HCT116 (cell line): Measurements from ENCODE around the gene ZNF143. TPM values are rescaled to one million over a fixed set of nuclear protein-coding genes. Genes with fewer than 3 reads are reported as not detected.

ENCODE experiments used
- ATAC-seq: fragments of 200-7000 bp; cut with Tn5 transposase; 2 replicates; pipeline ENCODE4 v1.9.1; 2020; ENCODE audit warnings: mild to moderate bottlenecking, moderate library complexity
- BruUV-seq: library from RNA; stranded (reverse); fragments of 400-500 nt; replicated peaks from 2 replicates; lab custom pipeline; 2021; lab: Mats Ljungman, UMichigan
- CTCF ChIA-PET: fragments of 300-600 bp; sonication (Branson Sonifier 250); formaldehyde crosslinking; loops from one replicate; lab custom pipeline; 2021; ENCODE audit warnings: antibody characterized with exemption; lab: Charles Lee
- POLR2A ChIA-PET: fragments of 300-600, 350-600 bp; sonication (Branson Sonifier 250); formaldehyde crosslinking; loops from one replicate; lab custom pipeline; 2021; ENCODE audit warnings: antibody characterized with exemption; lab: Charles Lee
- RAD21 ChIA-PET, 2 experiments: fragments of 300-600 bp; sonication (Branson Sonifier 250); formaldehyde crosslinking; loops; one replicate each; lab custom pipeline; 2023; ENCODE audit warnings: low total read pairs in 2 of 2; ENCODE audit not compliant: uncharacterized antibody in 2 of 2, unreplicated experiment in 2 of 2, low non-redundant PET in 1 of 2; lab: Charles Lee
- DNase-seq: peaks from one replicate; pipeline ENCODE4 v3.0.0-alpha.2; 2010; ENCODE audit warnings: low read depth, low spot score
- H2AFZ ChIP-seq: fragments of 200-600 bp; shearing (Covaris generic), sonication (generic); 2 replicates; pipeline ENCODE4 v1.6.1; 2017; ENCODE audit warnings: low read depth, mixed run types, mixed read lengths, antibody characterized with exemption, low read length; ENCODE audit not compliant: poor library complexity, severe bottlenecking
- H3K27ac ChIP-seq: 2 replicates; pipeline ENCODE4 v1.5.1; 2012; ENCODE audit warnings: low read depth, low read length
- H3K27me3 ChIP-seq: fragments of 200-600 bp; sonication (generic); 2 replicates; pipeline ENCODE4 v1.6.1; 2016; ENCODE audit warnings: mixed run types, low read length, mixed read lengths; ENCODE audit not compliant: insufficient read depth
- H3K36me3 ChIP-seq, 2 experiments: fragments of 200-500 bp in 1 of 2; fragments of 200-600 bp in 1 of 2; sonication (Bioruptor generic) in 1 of 2; sonication (generic) in 1 of 2; 2 replicates each; pipeline versions ENCODE4 v1.5.1 to v1.6.1; 2014 to 2016; ENCODE audit warnings: low read length in 2 of 2, inconsistent platforms in 1 of 2, mixed read lengths in 1 of 2, mixed run types in 1 of 2; ENCODE audit not compliant: insufficient read depth in 2 of 2, control insufficient read depth in 1 of 2
- H3K4me1 ChIP-seq, 2 experiments: fragments of 200-600 bp in 1 of 2; sonication (generic) in 1 of 2; 2 replicates each; pipeline versions ENCODE4 v1.5.1 to v1.6.1; 2012 to 2017; ENCODE audit warnings: low read length in 2 of 2, inconsistent platforms in 1 of 2, mild to moderate bottlenecking in 1 of 2, mixed read lengths in 1 of 2, mixed run types in 1 of 2, moderate library complexity in 1 of 2; ENCODE audit not compliant: insufficient read depth in 2 of 2, control insufficient read depth in 1 of 2
- H3K4me2 ChIP-seq: fragments of 200-600 bp; sonication (generic); 2 replicates; pipeline ENCODE4 v1.6.1; 2017; ENCODE audit warnings: mixed run types, low read length, mixed read lengths
- H3K4me3 ChIP-seq, 2 experiments: fragments of 200-600 bp in 1 of 2; sonication (generic) in 1 of 2; replicated peaks in 1 of 2; 2 replicates each; pipeline ENCODE4 v1.5.1; 2011 to 2016; ENCODE audit warnings: low read length in 2 of 2, control low read depth in 1 of 2, low read depth in 1 of 2, mild to moderate bottlenecking in 1 of 2, mixed read lengths in 1 of 2, mixed run types in 1 of 2
- H3K79me2 ChIP-seq: fragments of 200-600 bp; sonication (generic); 2 replicates; pipeline ENCODE4 v1.6.1; 2017; ENCODE audit warnings: mild to moderate bottlenecking, mixed run types, low read length, moderate library complexity, mixed read lengths; ENCODE audit not compliant: insufficient read depth
- H3K9ac ChIP-seq: fragments of 200-600 bp; sonication (generic); 2 replicates; pipeline ENCODE4 v1.6.1; 2016; ENCODE audit warnings: low read length, mixed read lengths
- H3K9me2 ChIP-seq: fragments of 200-600 bp; sonication (generic), shearing (Covaris generic); 2 replicates; pipeline ENCODE4 v1.6.1; 2017; ENCODE audit warnings: mixed run types, mild to moderate bottlenecking, moderate library complexity; ENCODE audit not compliant: insufficient read depth
- H3K9me3 ChIP-seq, 2 experiments: fragments of 200-500 bp in 1 of 2; fragments of 200-600 bp in 1 of 2; sonication (Bioruptor generic) in 1 of 2; sonication (generic) in 1 of 2; 2 replicates each; pipeline ENCODE4 v1.6.1; 2014 to 2017; ENCODE audit warnings: low read length in 2 of 2, mixed read lengths in 2 of 2, inconsistent platforms in 1 of 2, low read depth in 1 of 2, mild to moderate bottlenecking in 1 of 2, mixed run types in 1 of 2, moderate library complexity in 1 of 2; ENCODE audit not compliant: control insufficient read depth in 1 of 2, insufficient read depth in 1 of 2
- H4K20me1 ChIP-seq: fragments of 200-600 bp; sonication (generic), shearing (Covaris generic); 2 replicates; pipeline ENCODE4 v1.6.1; 2017; ENCODE audit warnings: mixed run types, mild to moderate bottlenecking, moderate library complexity; ENCODE audit not compliant: insufficient read depth
- CTCF ChIP-seq, 3 experiments: fragments of 200-600 bp in 1 of 3; sonication (generic) in 1 of 3; IDR thresholded peaks in 2 of 3; conservative IDR thresholded peaks in 1 of 3; 2 replicates each; pipeline ENCODE4 v1.5.1; 2012 to 2017; ENCODE audit warnings: low read depth in 2 of 3, low read length in 2 of 3, antibody characterized with exemption in 1 of 3, borderline replicate concordance in 1 of 3, control low read depth in 1 of 3, mild to moderate bottlenecking in 1 of 3, mixed read lengths in 1 of 3, mixed run types in 1 of 3, moderate library complexity in 1 of 3; ENCODE audit not compliant: insufficient read depth in 1 of 3
- EZH2phosphoT487 ChIP-seq: fragments of 200-600 bp; IDR thresholded peaks from 2 replicates; pipeline ENCODE4 v1.6.1; 2018; ENCODE audit warnings: antibody characterized with exemption, borderline replicate concordance
- POLR2A ChIP-seq: IDR thresholded peaks from 2 replicates; pipeline ENCODE4 v1.7.0; 2011; ENCODE audit warnings: borderline replicate concordance; ENCODE audit not compliant: insufficient read depth, insufficient read length; ENCODE audit errors: extremely low read depth
- POLR2AphosphoS5 ChIP-seq: IDR thresholded peaks from 2 replicates; pipeline ENCODE4 v1.6.1; 2011; ENCODE audit warnings: mild to moderate bottlenecking, low read depth, low read length, moderate library complexity
- RAD21 ChIP-seq: IDR thresholded peaks from 2 replicates; pipeline ENCODE4 v1.6.1; 2012; ENCODE audit warnings: low read depth, mild to moderate bottlenecking
- YY1 ChIP-seq: IDR thresholded peaks from 2 replicates; pipeline ENCODE4 v1.6.1; 2011; ENCODE audit warnings: low read length, low read depth, moderate library complexity, mild to moderate bottlenecking; ENCODE audit not compliant: insufficient replicate concordance; ENCODE audit errors: extremely low read depth
- intact Hi-C: fragments of 100-400 bp; cut with micrococcal nuclease; formaldehyde crosslinking; loops from 2 replicates; pipeline ENCODE4 v1.10.0; 2022
- total RNA-seq: library from RNA; stranded (reverse); gene quantifications from one replicate; pipeline ENCODE4 v1.2.1, GENCODE V29; 2021; ENCODE audit not compliant: unreplicated experiment
- TF ChIP-seq, protein P1 (sequence below): IDR thresholded peaks from 2 replicates; pipeline ENCODE4 v1.6.1; 2011; ENCODE audit warnings: mild to moderate bottlenecking, low read length, moderate library complexity; ENCODE audit not compliant: insufficient replicate concordance; ENCODE audit errors: extremely low read depth

Gene ZNF143
- total RNA-seq, 1 experiment from 2014 or later, result 27.5 TPM

DNA sequence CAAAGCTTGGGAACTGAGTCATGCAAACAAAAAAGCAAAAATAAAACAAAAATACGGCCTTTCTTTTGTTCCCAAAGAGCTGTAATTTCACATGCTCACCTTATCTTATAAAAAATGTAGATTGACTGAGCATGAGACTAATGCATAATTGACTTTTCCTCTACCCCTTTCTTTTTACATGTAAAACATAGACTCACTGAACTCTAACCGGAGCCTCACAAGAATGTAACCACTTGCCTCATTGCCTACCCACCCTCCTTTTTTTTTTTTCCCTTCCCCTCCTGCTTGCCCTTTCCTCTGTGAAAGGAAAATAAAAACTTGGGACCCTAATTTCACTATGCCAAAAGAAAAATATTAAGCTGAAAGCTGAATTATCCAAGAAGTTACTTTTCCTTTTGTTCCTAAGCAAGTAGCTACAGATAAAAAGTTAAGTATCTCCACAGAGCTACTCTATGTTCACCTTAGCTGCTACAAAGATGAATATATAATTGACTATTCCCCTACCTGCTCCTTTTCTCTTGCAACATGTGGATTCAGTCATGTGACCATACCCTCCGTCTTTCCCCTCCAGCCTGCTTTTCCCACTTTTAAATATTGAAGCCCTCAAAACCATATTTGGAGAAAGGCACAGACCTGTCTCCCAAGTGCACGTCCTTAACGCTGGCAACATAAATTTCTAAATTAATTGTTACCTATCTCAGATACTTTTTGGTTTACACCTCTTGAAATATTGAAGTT is 73.1 kb downstream of the ZNF143 start (continued):
- TF ChIP-seq, protein P1, sequence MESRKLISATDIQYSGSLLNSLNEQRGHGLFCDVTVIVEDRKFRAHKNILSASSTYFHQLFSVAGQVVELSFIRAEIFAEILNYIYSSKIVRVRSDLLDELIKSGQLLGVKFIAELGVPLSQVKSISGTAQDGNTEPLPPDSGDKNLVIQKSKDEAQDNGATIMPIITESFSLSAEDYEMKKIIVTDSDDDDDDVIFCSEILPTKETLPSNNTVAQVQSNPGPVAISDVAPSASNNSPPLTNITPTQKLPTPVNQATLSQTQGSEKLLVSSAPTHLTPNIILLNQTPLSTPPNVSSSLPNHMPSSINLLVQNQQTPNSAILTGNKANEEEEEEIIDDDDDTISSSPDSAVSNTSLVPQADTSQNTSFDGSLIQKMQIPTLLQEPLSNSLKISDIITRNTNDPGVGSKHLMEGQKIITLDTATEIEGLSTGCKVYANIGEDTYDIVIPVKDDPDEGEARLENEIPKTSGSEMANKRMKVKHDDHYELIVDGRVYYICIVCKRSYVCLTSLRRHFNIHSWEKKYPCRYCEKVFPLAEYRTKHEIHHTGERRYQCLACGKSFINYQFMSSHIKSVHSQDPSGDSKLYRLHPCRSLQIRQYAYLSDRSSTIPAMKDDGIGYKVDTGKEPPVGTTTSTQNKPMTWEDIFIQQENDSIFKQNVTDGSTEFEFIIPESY, result no peak
- TF ChIP-seq EZH2phosphoT487, result no peak

GRCh38 chr11:9535189-9535781 is 74.5 kb downstream of the ZNF143 start:
- Histone ChIP-seq H2AFZ (no peak overlapping the region), H3K36me3 (no peaks in the 10 kb centered on the region), H3K9me2 (no peaks in the 10 kb centered on the region), H3K4me2 (no peak overlapping the region), H3K9ac (no peak overlapping the region), H4K20me1 (no peaks in the 10 kb centered on the region), H3K9me3 (no peaks in the 10 kb centered on the region), H3K4me3 (no peak overlapping the region)
- RAD21 ChIA-PET, result interaction anchor here in 1 of 2 experiments (1.3 kb wide), 1 partner anchor 213 kb away, joined by 3 read pairs; no protein-coding TSS in a partner anchor
- DNase-seq, result peak; percentile 44
- CTCF ChIA-PET, result interaction anchor here (0.7 to 2.3 kb wide), 22 partner anchors 10 to 939 kb away, joined by 3 to 25 read pairs (median 4); partner anchors contain the start of gene WEE1
- POLR2A ChIA-PET, result interaction anchor here (0.6 to 1.2 kb wide), 4 partner anchors 31 to 78 kb away, joined by 3 to 5 read pairs (median 4); no protein-coding TSS in a partner anchor
- TF ChIP-seq POLR2AphosphoS5 (no peak), YY1 (peak; percentile 28), RAD21 (peak; percentile 73), CTCF (IDR thresholded peaks at IDR 0.05 in 2 of 3, conservative IDR thresholded peaks at IDR 0.05 in 1 of 3; ENCODE audit: borderline replicate concordance in 1 of 3, insufficient read depth in 1 of 3, low read depth in 2 of 3, low read length in 2 of 3) (peak; percentile 66 to 96 (median 95)), POLR2A (no peak)
- TF ChIP-seq, all 23 proteins: peak for 3
- no TSS peak for BruUV-seq
- peak; percentile 78 for ATAC-seq
- H3K27me3 ChIP-seq, result no peaks in the 10 kb centered on the region
- intact Hi-C loops, result loop anchor here (2.0 to 5.0 kb wide), 2 partner anchors 77 to 214 kb away; no protein-coding TSS in a partner anchor
- no peaks in the 10 kb centered on the region for H3K79me2 ChIP-seq
- peaks cover 3 to 14% of the 10 kb centered on the region in 2 experiments; a peak in 3 of 4 replicates for H3K4me1 ChIP-seq
- H3K27ac ChIP-seq, result no peak overlapping the region
